GM06990 (cell line): ENCODE results near the gene EFS.

Experiments
- DNase-seq: peaks from one replicate; pipeline ENCODE4 v3.0.0-alpha.2; 2011; ENCODE audit not compliant: insufficient read length; ENCODE audit errors: extremely low read depth
- H3K27me3 ChIP-seq: replicated peaks from 2 replicates; pipeline ENCODE4 v1.6.0; 2011; ENCODE audit warnings: low read length; ENCODE audit not compliant: control insufficient read depth, insufficient read depth
- H3K36me3 ChIP-seq: 2 replicates; pipeline ENCODE4 v1.5.1; 2011; ENCODE audit warnings: low read length; ENCODE audit not compliant: control insufficient read depth, insufficient read depth
- H3K4me3 ChIP-seq: replicated peaks from 2 replicates; pipeline ENCODE4 v1.5.1; 2011; ENCODE audit warnings: low read depth, mild to moderate bottlenecking, control low read depth, low read length
- CTCF ChIP-seq: IDR thresholded peaks from 2 replicates; pipeline ENCODE4 v1.5.1; 2011; ENCODE audit warnings: low read length, control low read depth, mild to moderate bottlenecking, inconsistent platforms; ENCODE audit not compliant: insufficient read depth, poor library complexity, severe bottlenecking

Gene EFS

GRCh38 chr14:23365036-23365731 lies at the start of gene EFS:
TSS of gene EFS (minus strand) at chr14:23365172. CDS start at chr14:23365025, 147 bp downstream.
- DNase-seq: no peak
- Histone ChIP-seq H3K4me3 (no peak within 1 kb of the TSS), H3K36me3 (no peaks in the 10 kb centered on the region), H3K27me3 (peaks cover 2% of the 10 kb centered on the region; the same call in 1 of the 2 replicates)
- no peak for TF ChIP-seq CTCF

- H3K4me3 ChIP-seq: no peak overlapping the region
- DNase-seq: no peak
- TF ChIP-seq CTCF: no peak
- H3K27me3 ChIP-seq: no peaks in the 10 kb centered on the region; the same call in 1 of the 2 replicates
- no peaks in the 10 kb centered on the region for H3K36me3 ChIP-seq
Measured at GRCh38 chr14:23414254-23414653, 49.3 kb upstream of the EFS start.

- DNase-seq: no peak
- Histone ChIP-seq H3K27me3 (no peaks in the 10 kb centered on the region; the same call in 1 of the 2 replicates), H3K36me3 (no peaks in the 10 kb centered on the region), H3K4me3 (no peak overlapping the region)
- TF ChIP-seq CTCF: no peak
Measured at GRCh38 chr14:23413681-23414080, 48.7 kb upstream of the EFS start.

- DNase-seq: no peak
- Histone ChIP-seq H3K27me3 (no peaks in the 10 kb centered on the region; the same call in 1 of the 2 replicates), H3K4me3 (no peak overlapping the region), H3K36me3 (no peaks in the 10 kb centered on the region)
- no peak for TF ChIP-seq CTCF
Measured at GRCh38 chr14:23411563-23412525, 46.9 kb upstream of the EFS start.

- H3K4me3 ChIP-seq: no peak overlapping the region
- H3K27me3 ChIP-seq: no peaks in the 10 kb centered on the region; the same call in 1 of the 2 replicates
- no peak for DNase-seq
- TF ChIP-seq CTCF: no peak
- no peaks in the 10 kb centered on the region for H3K36me3 ChIP-seq
Measured at GRCh38 chr14:23409966-23410635, 45.1 kb upstream of the EFS start.
